IMR-90 (cell line): Measurements from ENCODE around the gene ADAM23. TPM values are rescaled to one million over a fixed set of nuclear protein-coding genes. Genes with fewer than 3 reads are reported as not detected.

Experiments used
- ATAC-seq: fragments of 200-7000 bp; cut with Tn5 transposase; 2 replicates; pipeline ENCODE4 v1.9.1; 2020; ENCODE audit warnings: low read depth, mild to moderate bottlenecking, moderate library complexity
- BruUV-seq: library from RNA; stranded (reverse); fragments of 400-500 nt; replicated peaks from 2 replicates; lab custom pipeline; 2021; lab: Mats Ljungman, UMichigan
- CTCF ChIA-PET: fragments of 300-600 bp; formaldehyde crosslinking; extraction: SDS; loops from one replicate; lab custom pipeline; 2021; ENCODE audit warnings: antibody characterized with exemption; lab: Yijun Ruan, JAX
- POLR2A ChIA-PET: fragments of 300-600 bp; sonication (Branson Sonifier 250); formaldehyde crosslinking; loops from one replicate; lab custom pipeline; 2022; ENCODE audit warnings: antibody characterized with exemption; ENCODE audit not compliant: unreplicated experiment; lab: Charles Lee
- DNase-seq: peaks from one replicate; pipeline ENCODE4 v3.0.0; 2013
- H2AFZ ChIP-seq: replicated peaks from 2 replicates; pipeline ENCODE3; 2013; ENCODE audit warnings: low read length, mild to moderate bottlenecking; ENCODE audit not compliant: poor library complexity
- H2AK5ac ChIP-seq: 2 replicates; pipeline ENCODE4 v1.6.1; 2013; ENCODE audit warnings: low read depth, low read length, inconsistent platforms
- H2AK9ac ChIP-seq: replicated peaks from 2 replicates; pipeline ENCODE3; 2013; ENCODE audit warnings: mild to moderate bottlenecking, low read depth, low read length, moderate library complexity; ENCODE audit not compliant: poor library complexity
- H2BK120ac ChIP-seq: 2 replicates; pipeline ENCODE4 v1.6.1; 2013; ENCODE audit warnings: low read depth, low read length, inconsistent platforms
- H2BK15ac ChIP-seq: 3 replicates; pipeline ENCODE4 v1.6.1; 2013; ENCODE audit warnings: low read depth, low read length, inconsistent platforms
- H2BK20ac ChIP-seq: 2 replicates; pipeline ENCODE4 v1.6.1; 2013; ENCODE audit warnings: low read depth, mild to moderate bottlenecking, inconsistent platforms, low read length, moderate library complexity
- H2BK5ac ChIP-seq: 2 replicates; pipeline ENCODE4 v1.6.1; 2013; ENCODE audit warnings: mild to moderate bottlenecking, low read depth, low read length, inconsistent platforms; ENCODE audit not compliant: poor library complexity, severe bottlenecking
- H3K14ac ChIP-seq: replicated peaks from 2 replicates; pipeline ENCODE4 v1.6.1; 2013; ENCODE audit warnings: low read depth, low read length, inconsistent platforms
- H3K18ac ChIP-seq: 2 replicates; pipeline ENCODE4 v1.6.1; 2013; ENCODE audit warnings: low read depth, low read length, control low read depth
- H3K23ac ChIP-seq: 2 replicates; pipeline ENCODE4 v1.6.1; 2013; ENCODE audit warnings: low read depth, low read length, inconsistent platforms
- H3K27ac ChIP-seq: 2 replicates; pipeline ENCODE4 v1.5.1; 2013; ENCODE audit warnings: mild to moderate bottlenecking, control low read depth, low read length; ENCODE audit not compliant: insufficient read depth
- H3K27me3 ChIP-seq: 2 replicates; pipeline ENCODE4 v1.6.1; 2013; ENCODE audit warnings: low read length; ENCODE audit not compliant: control insufficient read depth, insufficient read depth
- H3K36me3 ChIP-seq: 2 replicates; pipeline ENCODE4 v1.6.1; 2013; ENCODE audit warnings: low read length, mixed read lengths; ENCODE audit not compliant: control insufficient read depth, insufficient read depth
- H3K4ac ChIP-seq: 2 replicates; pipeline ENCODE4 v1.6.1; 2013; ENCODE audit warnings: low read depth, low read length, inconsistent platforms
- H3K4me1 ChIP-seq: 2 replicates; pipeline ENCODE4 v1.6.1; 2013; ENCODE audit warnings: low read length, mixed read lengths; ENCODE audit not compliant: control insufficient read depth, insufficient read depth
- H3K4me2 ChIP-seq: 2 replicates; pipeline ENCODE4 v1.6.1; 2013; ENCODE audit warnings: low read depth, mild to moderate bottlenecking, control low read depth, low read length, moderate library complexity
- H3K4me3 ChIP-seq: 2 replicates; pipeline ENCODE4 v1.5.1; 2013; ENCODE audit warnings: low read depth, mild to moderate bottlenecking, control low read depth, low read length, moderate library complexity; ENCODE audit not compliant: insufficient read depth
- H3K56ac ChIP-seq: 2 replicates; pipeline ENCODE4 v1.6.1; 2013; ENCODE audit warnings: low read length, inconsistent platforms; ENCODE audit not compliant: insufficient read depth; ENCODE audit errors: extremely low read depth
- H3K79me1 ChIP-seq, 2 experiments: 2 replicates each; pipeline ENCODE4 v1.6.1; 2013; ENCODE audit warnings: low read length in 2 of 2, inconsistent platforms in 1 of 2, low read depth in 1 of 2
- H3K9ac ChIP-seq: 2 replicates; pipeline ENCODE4 v1.6.1; 2013; ENCODE audit warnings: low read depth, low read length, control low read depth
- H3K9me1 ChIP-seq: 2 replicates; pipeline ENCODE4 v1.6.1; 2013; ENCODE audit warnings: low read length, inconsistent platforms; ENCODE audit not compliant: insufficient read depth
- H3K9me3 ChIP-seq: 2 replicates; pipeline ENCODE4 v1.6.1; 2013; ENCODE audit warnings: low read length; ENCODE audit not compliant: control insufficient read depth, insufficient read depth
- H4K20me1 ChIP-seq: 2 replicates; pipeline ENCODE4 v1.6.1; 2013; ENCODE audit warnings: low read length, inconsistent platforms; ENCODE audit not compliant: insufficient read depth
- H4K5ac ChIP-seq: 2 replicates; pipeline ENCODE4 v1.6.1; 2013; ENCODE audit warnings: mild to moderate bottlenecking, low read depth, low read length, control low read depth
- H4K8ac ChIP-seq, 2 experiments: 2 replicates each; pipeline ENCODE4 v1.6.1; 2013; ENCODE audit warnings: low read depth in 2 of 2, low read length in 2 of 2, control low read depth in 1 of 2, inconsistent platforms in 1 of 2
- H4K91ac ChIP-seq: 2 replicates; pipeline ENCODE4 v1.6.1; 2013; ENCODE audit warnings: low read depth, low read length, inconsistent platforms; ENCODE audit not compliant: insufficient read depth
- MAFK ChIP-seq: IDR thresholded peaks from 2 replicates; pipeline ENCODE4 v1.6.1; 2012; ENCODE audit warnings: low read depth, low read length, improper control_type of control experiment
- MAZ ChIP-seq: IDR thresholded peaks from 2 replicates; pipeline ENCODE4 v1.6.1; 2012; ENCODE audit warnings: low read depth, mild to moderate bottlenecking, low read length, improper control_type of control experiment, moderate library complexity, borderline replicate concordance
- POLR2A ChIP-seq: IDR thresholded peaks from 2 replicates; pipeline ENCODE4 v1.6.1; 2012; ENCODE audit warnings: mild to moderate bottlenecking, low read depth, low read length
- RCOR1 ChIP-seq: IDR thresholded peaks from 2 replicates; pipeline ENCODE4 v1.6.1; 2012; ENCODE audit warnings: mild to moderate bottlenecking, low read length, improper control_type of control experiment; ENCODE audit not compliant: insufficient replicate concordance
- SMC3 ChIP-seq: fragments of 150-350 bp; IDR thresholded peaks from 2 replicates; pipeline ENCODE4 v1.6.1; 2016; ENCODE audit warnings: low read depth, mild to moderate bottlenecking, antibody characterized with exemption, low read length, moderate library complexity
- USF2 ChIP-seq: fragments of 150-350 bp; IDR thresholded peaks from 2 replicates; pipeline ENCODE4 v1.6.1; 2017; ENCODE audit warnings: mild to moderate bottlenecking, antibody characterized with exemption, low read length, low read depth
- WGBS, 2 experiments: methylation state at CpG; one replicate each; pipeline versions ENCODE4 v1.1.5 to v1.1.7; 2013; ENCODE audit warnings: missing lambda C conversion rate in 2 of 2; ENCODE audit not compliant: insufficient read length in 1 of 2; ENCODE audit errors: extremely low coverage in 2 of 2; 5-methylcytosine and 5-hydroxymethylcytosine counted together
- dilution Hi-C: fragments of 300-500 bp; cut with HindIII; formaldehyde crosslinking; loops from one replicate; pipeline ENCODE4 v1.14.3; 2018; ENCODE audit warnings: low sequenced_read_pairs; ENCODE audit not compliant: unreplicated experiment
- in situ Hi-C: fragments of 300-500 bp; cut with MboI; formaldehyde crosslinking; loops from 3 replicates; pipeline ENCODE4 v1.14.3; 2019; ENCODE audit warnings: low sequenced_read_pairs, inconsistent platforms, mixed read lengths
- intact Hi-C: fragments of 100-400 bp; cut with micrococcal nuclease; formaldehyde crosslinking; loops from 2 replicates; pipeline ENCODE4 v1.10.0; 2022
- polyA plus RNA-seq, 3 experiments: library from polyadenylated mRNA; depleted of rRNA; stranded (reverse); fragments of >200 nt; gene quantifications; 2 replicates each; pipeline ENCODE4 v1.2.3, GENCODE V29; 2012; ENCODE audit warnings: low replicate concordance in 1 of 3
- total RNA-seq: library from RNA; depleted of rRNA; stranded (reverse); fragments of >200 nt; gene quantifications from 2 replicates; pipeline ENCODE4 v1.2.3, GENCODE V29; 2012

The ADAM23 gene
- total and polyA plus RNA-seq, 2 of the 4 experiments (the other 2 are of a cell fraction): 2.9 to 10.3 TPM

- TF ChIP-seq RCOR1 (no peak), SMC3 (no peak), MAZ (no peak), POLR2A (no peak), USF2 (no peak), MAFK (no peak)
- H4K8ac ChIP-seq: no peak overlapping the region
- no peak overlapping the region for H3K4me3 ChIP-seq
- in situ Hi-C loops (no loop called here), dilution Hi-C loops (no loop called here), intact Hi-C loops (no loop called here)
- POLR2A ChIA-PET: no interaction called here
- BruUV-seq: no TSS peak
- CTCF ChIA-PET: no interaction called here
- H3K27ac ChIP-seq: no peak overlapping the region
- no peak for DNase-seq
- no peak overlapping the region for H3K4me2 ChIP-seq
- no peak overlapping the region for H2AK9ac ChIP-seq
- no peaks in the 10 kb centered on the region for H3K36me3 ChIP-seq
- no peaks in the 10 kb centered on the region for H3K4me1 ChIP-seq
- H3K14ac ChIP-seq: no peak overlapping the region
- H2BK5ac ChIP-seq: no peak overlapping the region
- H3K56ac ChIP-seq: no peak overlapping the region
- H2BK15ac ChIP-seq: no peak overlapping the region
- H4K5ac ChIP-seq: no peak overlapping the region
- no peaks in the 10 kb centered on the region for H3K79me1 ChIP-seq
- no peak overlapping the region for H3K9ac ChIP-seq
- H2AFZ ChIP-seq: no peak overlapping the region
- no peak overlapping the region for H4K91ac ChIP-seq
- no peak overlapping the region for H2BK120ac ChIP-seq
- H4K20me1 ChIP-seq: no peaks in the 10 kb centered on the region
- no peak overlapping the region for H2AK5ac ChIP-seq
- no peak overlapping the region for H3K18ac ChIP-seq
- H3K9me1 ChIP-seq: no peaks in the 10 kb centered on the region
- no peak overlapping the region for H3K23ac ChIP-seq
- ATAC-seq: no peak
- H3K27me3 ChIP-seq: no peaks in the 10 kb centered on the region
- WGBS, 2 experiments: no CpG with 5 or more reads among the region's 1 CpG
- no peak overlapping the region for H3K4ac ChIP-seq
- H2BK20ac ChIP-seq: no peak overlapping the region
- H3K9me3 ChIP-seq: no peaks in the 10 kb centered on the region
These were observed 191.7 kb downstream of the ADAM23 start for GRCh38 chr2:206635015-206635414.
